Progenitor cell of endocrine pancreas (in vitro differentiated cells): ENCODE data around the gene ATP2A3. TPM values are rescaled to one million over a fixed set of nuclear protein-coding genes. Genes with fewer than 3 reads are reported as not detected.

Source experiments
- DNase-seq: peaks from one replicate; pipeline ENCODE4 v3.0.0; 2021; ENCODE audit warnings: low spot score; ENCODE audit not compliant: unreplicated experiment
- H3K27ac Mint-ChIP-seq: 2 replicates; pipeline ENCODE4 v1.8.0; 2021; ENCODE audit warnings: mild to moderate bottlenecking, moderate library complexity, mixed read lengths
- H3K27me3 Mint-ChIP-seq: 2 replicates; pipeline ENCODE4 v1.8.0; 2021; ENCODE audit warnings: mixed read lengths
- H3K36me3 Mint-ChIP-seq: 2 replicates; pipeline ENCODE4 v1.8.0; 2022; ENCODE audit warnings: mixed read lengths; ENCODE audit not compliant: insufficient read depth
- H3K4me1 Mint-ChIP-seq: 2 replicates; pipeline ENCODE4 v1.8.0; 2021; ENCODE audit warnings: low read depth, mixed read lengths
- H3K4me3 Mint-ChIP-seq: 2 replicates; pipeline ENCODE4 v1.8.0; 2021; ENCODE audit warnings: low read depth, mild to moderate bottlenecking, moderate library complexity, mixed read lengths
- H3K9me3 Mint-ChIP-seq: 2 replicates; pipeline ENCODE4 v1.8.0; 2021; ENCODE audit warnings: low read depth, mixed read lengths
- CTCF ChIP-seq: fragments of 200-600 bp; sonication (generic); IDR thresholded peaks from one replicate; pipeline ENCODE4 v1.5.0; 2021; ENCODE audit warnings: antibody characterized with exemption, mild to moderate bottlenecking; ENCODE audit not compliant: unreplicated experiment
- total RNA-seq: library from RNA; stranded (reverse); gene quantifications from 2 replicates; pipeline ENCODE4 v1.2.1, GENCODE V29; 2021

The ATP2A3 gene
- total RNA-seq, 1 donor from 2014 or later: 59.2 TPM

GRCh38 chr17:3890082-3890877 is 74.0 kb downstream of the ATP2A3 start:
- Mint-ChIP-seq H3K9me3 (no peaks in the 10 kb centered on the region), H3K27me3 (peaks cover 35% of the 10 kb centered on the region), H3K36me3 (no peaks in the 10 kb centered on the region), H3K4me3 (peak overlapping the region; percentile 8), H3K27ac (no peak overlapping the region), H3K4me1 (peaks cover 7% of the 10 kb centered on the region)
- no peak for DNase-seq
- no peak for TF ChIP-seq CTCF

- no peak for DNase-seq
- TF ChIP-seq CTCF: no peak
- no peak overlapping the region for H3K4me3 Mint-ChIP-seq
- H3K4me1 Mint-ChIP-seq: peaks cover 7% of the 10 kb centered on the region
- no peaks in the 10 kb centered on the region for H3K9me3 Mint-ChIP-seq
- peak overlapping the region; percentile 41 for H3K27ac Mint-ChIP-seq
- H3K36me3 Mint-ChIP-seq: no peaks in the 10 kb centered on the region
- peaks cover 32% of the 10 kb centered on the region for H3K27me3 Mint-ChIP-seq
These were observed 74.8 kb downstream of the ATP2A3 start for GRCh38 chr17:3889325-3890012.

- Mint-ChIP-seq H3K36me3 (no peaks in the 10 kb centered on the region), H3K27me3 (peaks cover 32% of the 10 kb centered on the region), H3K4me3 (no peak overlapping the region), H3K9me3 (no peaks in the 10 kb centered on the region), H3K4me1 (peaks cover 4% of the 10 kb centered on the region), H3K27ac (no peak overlapping the region)
- no peak for TF ChIP-seq CTCF
- DNase-seq: no peak
These were observed 75.7 kb downstream of the ATP2A3 start for GRCh38 chr17:3888343-3889171.

- Mint-ChIP-seq H3K27ac (no peak overlapping the region), H3K9me3 (no peaks in the 10 kb centered on the region), H3K4me1 (peaks cover 2% of the 10 kb centered on the region), H3K36me3 (no peaks in the 10 kb centered on the region), H3K27me3 (peaks cover 32% of the 10 kb centered on the region), H3K4me3 (no peak overlapping the region)
- no peak for TF ChIP-seq CTCF
- DNase-seq: no peak
These were observed 76.4 kb downstream of the ATP2A3 start for GRCh38 chr17:3887804-3888203.

GRCh38 chr17:3887394-3887793 is 76.8 kb downstream of the ATP2A3 start:
- no peak for TF ChIP-seq CTCF
- H3K36me3 Mint-ChIP-seq: no peaks in the 10 kb centered on the region
- peaks cover 32% of the 10 kb centered on the region for H3K27me3 Mint-ChIP-seq
- H3K4me1 Mint-ChIP-seq: peaks cover 2% of the 10 kb centered on the region
- no peaks in the 10 kb centered on the region for H3K9me3 Mint-ChIP-seq
- no peak for DNase-seq
- no peak overlapping the region for H3K4me3 Mint-ChIP-seq
- H3K27ac Mint-ChIP-seq: no peak overlapping the region
